GM19023 (cell line): ENCODE measurements around the gene ATG9B.

Source experiments
- ATAC-seq: cut with Tn5 transposase; IDR thresholded peaks from one replicate; pipeline ENCODE4 v1.9.1; 2021; ENCODE audit warnings: mild to moderate bottlenecking, moderate library complexity; ENCODE audit not compliant: unreplicated experiment

Gene ATG9B

DNA sequence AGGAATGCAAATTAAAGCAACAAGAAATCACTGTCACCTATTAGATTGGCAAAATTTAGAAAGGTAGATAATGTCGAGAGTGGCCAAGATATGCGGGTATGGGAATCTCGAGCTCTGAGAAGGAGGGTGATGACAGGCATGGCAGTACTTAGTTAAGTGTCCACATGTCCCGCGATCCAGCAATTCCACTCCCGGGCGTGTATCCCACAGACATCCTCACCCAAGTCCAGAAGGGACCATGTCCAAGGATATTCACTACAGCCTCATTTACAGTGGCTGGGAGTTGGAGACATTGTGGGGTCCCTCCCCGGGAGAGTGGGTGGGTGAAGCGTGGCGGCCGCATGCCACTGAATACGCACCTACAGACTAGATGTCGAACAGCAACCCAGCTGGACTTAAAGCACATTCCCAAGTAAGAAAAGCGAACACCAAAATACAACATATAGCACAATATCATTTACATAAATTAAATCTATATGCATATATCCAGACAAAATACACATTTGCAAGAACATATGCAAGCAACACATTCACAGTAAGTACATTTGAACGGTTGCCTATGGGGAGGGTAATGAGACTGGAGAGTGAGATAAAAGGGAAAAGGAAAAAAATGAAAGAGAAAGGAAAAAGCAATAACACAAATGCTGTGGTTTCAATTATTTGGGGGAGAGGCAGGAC is 56.1 kb downstream of the ATG9B start:
- no peak for ATAC-seq

DNA sequence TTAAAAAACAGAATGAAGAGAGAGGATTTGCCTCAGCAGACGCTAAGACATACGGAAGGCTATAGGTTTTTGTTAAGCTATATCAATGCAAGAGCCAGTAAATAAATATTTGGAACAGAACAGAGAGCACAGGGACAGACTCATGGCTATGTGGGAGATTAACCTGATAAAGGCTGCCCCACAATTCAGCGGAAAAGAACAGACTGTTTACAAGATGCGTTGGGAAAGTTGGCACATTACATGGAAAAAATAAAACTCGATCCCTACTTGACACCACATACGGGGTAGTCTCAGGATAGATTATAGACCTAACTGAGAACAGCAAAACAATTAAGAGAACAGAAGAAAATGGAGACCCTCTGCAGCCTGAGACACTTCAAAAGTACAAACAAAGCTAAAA is 56.9 kb downstream of the ATG9B start:
- no peak for ATAC-seq

- no peak for ATAC-seq
Measured at GRCh38 chr7:150966002-150966401, 58.3 kb downstream of the ATG9B start.

- ATAC-seq: no peak
Measured at GRCh38 chr7:150965273-150965830, 58.9 kb downstream of the ATG9B start.
